ENCODE results near the gene STAT5B. TPM values are rescaled to one million over a fixed set of nuclear protein-coding genes. Genes with fewer than 3 reads are reported as not detected.

The STAT5B gene
- total and polyA plus RNA-seq, 2 of the 8 experiments (the other 6 are each of a cell fraction or from before 2014, with no cell fraction given), result 35.3 to 52.6 TPM

GRCh38 chr17:42316755-42317154, 40.6 kb upstream of the STAT5B start:
- 90% methylated on average over 4 of the region's 4 CpGs; no CpG with 5 or more reads in 1 of the 2 experiments for WGBS, 2 experiments (ENCODE audit: extremely low coverage in 1 of 2, insufficient coverage in 1 of 2, insufficient read length in 1 of 2, insufficient replicate concordance in 2 of 2, low coverage in 1 of 2, low lambda C conversion rate in 2 of 2, missing lambda C conversion rate in 1 of 2)
- no peak overlapping the region for H2BK12ac ChIP-seq (ENCODE audit: low read depth, low read length)
- no peak overlapping the region for H2BK15ac ChIP-seq (ENCODE audit: low read length)
- H3K23ac ChIP-seq (ENCODE audit: insufficient read length), result no peak overlapping the region
- H3K4me3 ChIP-seq (ENCODE audit: extremely low read depth in 1 of 4, insufficient read depth in 2 of 4, low read depth in 3 of 4, low read length in 4 of 4), result no peak overlapping the region
- no peak overlapping the region for H2AFZ ChIP-seq (ENCODE audit: low read length)
- FAIRE-seq (no peak), DNase-seq (ENCODE audit: low read depth in 1 of 2, low spot score in 2 of 2) (no peak)
- H4K91ac ChIP-seq (replicated peaks; ENCODE audit: insufficient read length, low read length), result no peak overlapping the region
- H2BK120ac ChIP-seq (replicated peaks; ENCODE audit: low read depth, low read length), result no peak overlapping the region
- no peak overlapping the region; the same call in 1 of the 2 replicates for H4K8ac ChIP-seq (ENCODE audit: extremely low read depth, insufficient read depth, low read length)
- peaks cover 0 to 5% (median 3%) of the 10 kb centered on the region in 4 experiments; a peak in 4 of 7 replicates for H3K4me1 ChIP-seq (replicated peaks in 1 of 4; ENCODE audit: control insufficient read depth in 3 of 4, insufficient read depth in 4 of 4, low read length in 3 of 4)
- H2AK5ac ChIP-seq (ENCODE audit: low read depth, low read length), result no peak overlapping the region
- ChIA-PET CTCF (ENCODE audit: partially characterized antibody) (interaction anchor here (0.6 to 24.6 kb wide), 3 partner anchors 90 to 133 kb away, joined by 3 to 542 read pairs (median 3); no protein-coding TSS in a partner anchor), POLR2A (ENCODE audit: partially characterized antibody) (no interaction called here)
- H4K5ac ChIP-seq (ENCODE audit: insufficient read length, low read depth, low read length), result no peak overlapping the region
- no peak overlapping the region for H3K4ac ChIP-seq (replicated peaks; ENCODE audit: insufficient read length, low read depth, low read length)
- peaks cover 13 to 47% (median 37%) of the 10 kb centered on the region in 4 experiments; a peak in 7 of 8 replicates for H3K36me3 ChIP-seq (ENCODE audit: control insufficient read depth in 2 of 4, insufficient read depth in 4 of 4, low read length in 3 of 4)
- no peaks in the 10 kb centered on the region for H3K9me3 ChIP-seq (ENCODE audit: insufficient read depth in 2 of 2, low read depth in 1 of 2, low read length in 1 of 2)
- no peak overlapping the region for H3K4me2 ChIP-seq (ENCODE audit: insufficient read depth in 1 of 2, low read depth in 2 of 2, low read length in 2 of 2)
- no peak overlapping the region for H3K56ac ChIP-seq (replicated peaks; ENCODE audit: insufficient read length, low read depth, low read length)
- no peak overlapping the region for H2BK20ac ChIP-seq (ENCODE audit: low read length)
- H3K23me2 ChIP-seq (ENCODE audit: low read depth, low read length), result no peaks in the 10 kb centered on the region
- H3K79me2 ChIP-seq (ENCODE audit: control insufficient read depth in 1 of 2, insufficient read depth in 2 of 2, low read length in 2 of 2), result no peaks in the 10 kb centered on the region
- H3K18ac ChIP-seq (ENCODE audit: extremely low read depth, low read length), result no peak overlapping the region
- no peak overlapping the region for H3K9ac ChIP-seq (replicated peaks in 1 of 4; ENCODE audit: extremely low read depth in 1 of 4, low read depth in 3 of 4, low read length in 3 of 4)
- H3K14ac ChIP-seq (ENCODE audit: insufficient read length), result no peak overlapping the region
- no peaks in the 10 kb centered on the region for H3K27me3 ChIP-seq (replicated peaks in 1 of 4; ENCODE audit: control insufficient read depth in 3 of 4, extremely low read depth in 1 of 4, insufficient read depth in 3 of 4, low read length in 3 of 4)
- no peak overlapping the region for H2BK5ac ChIP-seq (ENCODE audit: low read depth, low read length)
- H4K20me1 ChIP-seq (replicated peaks in 1 of 2; ENCODE audit: control insufficient read depth in 1 of 2, insufficient read depth in 2 of 2, low read length in 2 of 2), result peaks cover 0 to 7% of the 10 kb centered on the region in 2 experiments
- H3K79me1 ChIP-seq (ENCODE audit: low read depth, low read length), result no peaks in the 10 kb centered on the region; the same call in 1 of the 2 replicates
- H3K27ac ChIP-seq (ENCODE audit: low read depth, low read length), result no peak overlapping the region
- no peak for TF ChIP-seq TAF1 (IDR thresholded peaks at IDR 0.05; ENCODE audit: low read depth, low read length)

All from H1 (cell line).